Right lung (tissue), 5 donors: ENCODE results near the gene FMO3. TPM values are rescaled to one million over a fixed set of nuclear protein-coding genes. Genes with fewer than 3 reads are reported as not detected.

Experiments
- DNase-seq, 2 donors: peaks; one replicate each; pipeline ENCODE4 v3.0.0-alpha.2; 2013
- polyA plus RNA-seq, 5 donors: library from polyadenylated mRNA; unstranded; fragments of 120-200 nt; gene quantifications; one replicate each; pipeline versions ENCODE4 v1.2.1 to v1.2.3, GENCODE V29; 2013; ENCODE audit warnings: inconsistent platforms in 1 of 5, low replicate concordance in 1 of 5; ENCODE audit not compliant: insufficient read length in 5 of 5, insufficient read depth in 1 of 5

The FMO3 gene
- polyA plus RNA-seq, 5 donors, result 0.95 to 1.7 (median 1.6) TPM

GRCh38 chr1:171115280-171115897 lies 24.7 kb downstream of the FMO3 start:
- no peak for DNase-seq

GRCh38 chr1:171116676-171117075 lies 26.0 kb downstream of the FMO3 start:
- DNase-seq, result no peak

- no peak for DNase-seq
These were observed 26.4 kb downstream of the FMO3 start for GRCh38 chr1:171117085-171117484.

GRCh38 chr1:171119648-171120047 lies 28.9 kb downstream of the FMO3 start:
- no peak for DNase-seq

- no peak for DNase-seq
These were observed 31.6 kb downstream of the FMO3 start for GRCh38 chr1:171122299-171122698.

GRCh38 chr1:171122893-171123292 lies 32.2 kb downstream of the FMO3 start:
- no peak for DNase-seq

GRCh38 chr1:171126504-171126903 lies 35.8 kb downstream of the FMO3 start:
- DNase-seq, result no peak

- no peak for DNase-seq
These were observed 36.4 kb downstream of the FMO3 start for GRCh38 chr1:171127099-171127498.

- DNase-seq, result peak in 1 of 2 donors; percentile 31
These were observed 36.8 kb downstream of the FMO3 start for GRCh38 chr1:171127501-171127900.

- DNase-seq, result no peak
These were observed 37.8 kb downstream of the FMO3 start for GRCh38 chr1:171128463-171128862.

- DNase-seq, result no peak
These were observed 43.7 kb downstream of the FMO3 start for GRCh38 chr1:171134204-171134923.

GRCh38 chr1:171137580-171137979 lies 46.9 kb downstream of the FMO3 start:
- DNase-seq, result no peak

GRCh38 chr1:171138980-171139379 lies 48.3 kb downstream of the FMO3 start:
- DNase-seq, result peak; percentile 74

GRCh38 chr1:171139890-171140289 lies 49.2 kb downstream of the FMO3 start:
- no peak for DNase-seq

- DNase-seq, result no peak
These were observed 49.7 kb downstream of the FMO3 start for GRCh38 chr1:171140401-171140800.

- no peak for DNase-seq
These were observed 50.4 kb downstream of the FMO3 start for GRCh38 chr1:171140956-171141687.

- peak; percentile 89 to 92 for DNase-seq
These were observed 51.1 kb downstream of the FMO3 start for GRCh38 chr1:171141688-171142415.

- peak in 1 of 2 donors; percentile 69 for DNase-seq
These were observed 52.0 kb downstream of the FMO3 start for GRCh38 chr1:171142416-171143385.

GRCh38 chr1:171150156-171150555 lies 59.5 kb downstream of the FMO3 start:
- no peak for DNase-seq

- DNase-seq, result no peak
These were observed 61.8 kb downstream of the FMO3 start for GRCh38 chr1:171152549-171152948.

- DNase-seq, result no peak
These were observed 64.8 kb downstream of the FMO3 start for GRCh38 chr1:171155484-171155883.
